Ishikawa (cell line): ENCODE data around the gene ABCG2.

ENCODE experiments used
- CEBPB ChIP-seq: IDR thresholded peaks from 2 replicates; pipeline ENCODE4 v1.6.1; 2012
- CREB1 ChIP-seq: IDR thresholded peaks from 2 replicates; pipeline ENCODE4 v1.6.1; 2012; ENCODE audit warnings: low read depth
- MAX ChIP-seq: IDR thresholded peaks from 2 replicates; pipeline ENCODE4 v1.6.1; 2012
- RAD21 ChIP-seq: IDR thresholded peaks from 2 replicates; pipeline ENCODE4 v1.6.1; 2012; ENCODE audit warnings: low read depth
- YY1 ChIP-seq: IDR thresholded peaks from 2 replicates; pipeline ENCODE4 v1.6.1; 2012; ENCODE audit warnings: low read depth
- ZBTB7A ChIP-seq: IDR thresholded peaks from 2 replicates; pipeline ENCODE4 v1.6.1; 2012; ENCODE audit warnings: low read depth
- TF ChIP-seq, protein P1 (sequence below): IDR thresholded peaks from 2 replicates; pipeline ENCODE4 v1.6.1; 2012; ENCODE audit warnings: low read depth, mild to moderate bottlenecking

DNA sequence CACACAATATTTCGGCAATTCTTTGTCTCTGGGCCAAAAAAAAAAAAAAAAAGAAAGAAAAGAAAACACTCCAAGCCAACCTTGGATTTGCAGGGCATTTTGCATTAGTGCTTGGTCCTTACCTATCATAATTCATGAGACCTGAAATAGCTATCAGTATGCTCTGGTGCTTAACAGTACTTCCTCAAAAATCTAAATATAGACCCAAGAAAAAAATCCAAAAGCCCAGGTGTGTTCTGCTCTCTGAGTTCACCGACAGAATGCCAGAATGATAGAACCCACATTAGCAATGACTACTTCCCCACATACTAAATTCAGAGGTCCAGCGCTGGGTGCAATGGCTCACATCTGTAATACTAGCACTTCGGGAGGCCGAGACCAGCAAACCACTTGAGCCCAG is 42.9 kb downstream of the ABCG2 start:
- TF ChIP-seq RAD21 = no peak
- TF ChIP-seq ZBTB7A = no peak
- TF ChIP-seq CREB1 = no peak
- no peak for TF ChIP-seq CEBPB
- TF ChIP-seq MAX = no peak
- TF ChIP-seq, protein P1, sequence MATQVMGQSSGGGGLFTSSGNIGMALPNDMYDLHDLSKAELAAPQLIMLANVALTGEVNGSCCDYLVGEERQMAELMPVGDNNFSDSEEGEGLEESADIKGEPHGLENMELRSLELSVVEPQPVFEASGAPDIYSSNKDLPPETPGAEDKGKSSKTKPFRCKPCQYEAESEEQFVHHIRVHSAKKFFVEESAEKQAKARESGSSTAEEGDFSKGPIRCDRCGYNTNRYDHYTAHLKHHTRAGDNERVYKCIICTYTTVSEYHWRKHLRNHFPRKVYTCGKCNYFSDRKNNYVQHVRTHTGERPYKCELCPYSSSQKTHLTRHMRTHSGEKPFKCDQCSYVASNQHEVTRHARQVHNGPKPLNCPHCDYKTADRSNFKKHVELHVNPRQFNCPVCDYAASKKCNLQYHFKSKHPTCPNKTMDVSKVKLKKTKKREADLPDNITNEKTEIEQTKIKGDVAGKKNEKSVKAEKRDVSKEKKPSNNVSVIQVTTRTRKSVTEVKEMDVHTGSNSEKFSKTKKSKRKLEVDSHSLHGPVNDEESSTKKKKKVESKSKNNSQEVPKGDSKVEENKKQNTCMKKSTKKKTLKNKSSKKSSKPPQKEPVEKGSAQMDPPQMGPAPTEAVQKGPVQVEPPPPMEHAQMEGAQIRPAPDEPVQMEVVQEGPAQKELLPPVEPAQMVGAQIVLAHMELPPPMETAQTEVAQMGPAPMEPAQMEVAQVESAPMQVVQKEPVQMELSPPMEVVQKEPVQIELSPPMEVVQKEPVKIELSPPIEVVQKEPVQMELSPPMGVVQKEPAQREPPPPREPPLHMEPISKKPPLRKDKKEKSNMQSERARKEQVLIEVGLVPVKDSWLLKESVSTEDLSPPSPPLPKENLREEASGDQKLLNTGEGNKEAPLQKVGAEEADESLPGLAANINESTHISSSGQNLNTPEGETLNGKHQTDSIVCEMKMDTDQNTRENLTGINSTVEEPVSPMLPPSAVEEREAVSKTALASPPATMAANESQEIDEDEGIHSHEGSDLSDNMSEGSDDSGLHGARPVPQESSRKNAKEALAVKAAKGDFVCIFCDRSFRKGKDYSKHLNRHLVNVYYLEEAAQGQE = no peak
- no peak for TF ChIP-seq YY1
